ENCODE results near the gene BICC1. TPM values are rescaled to one million over a fixed set of nuclear protein-coding genes. Genes with fewer than 3 reads are reported as not detected.

Gene BICC1
- total RNA-seq, 1 experiment from 2014 or later = 13.9 TPM

GRCh38 chr10:58752665-58753064 is 240.0 kb downstream of the BICC1 start:
- H3K9me2 ChIP-seq (replicated peaks; ENCODE audit: low read length) = no peaks in the 10 kb centered on the region
- ATAC-seq = no peak
- no peaks in the 10 kb centered on the region for H4K20me1 ChIP-seq (ENCODE audit: low read length)
- H3K36me3 ChIP-seq (ENCODE audit: low read depth, low read length) = no peaks in the 10 kb centered on the region
- no peak overlapping the region for H3K27ac ChIP-seq (ENCODE audit: low read length)
- CTCF ChIA-PET = no interaction called here
- H3F3A ChIP-seq (ENCODE audit: low read length, unreplicated experiment) = no peaks in the 10 kb centered on the region
- BruUV-seq (replicated peaks) = no TSS peak
- no peak overlapping the region for H2AFZ ChIP-seq (ENCODE audit: low read length)
- no peaks in the 10 kb centered on the region for H3K9me3 ChIP-seq (ENCODE audit: low read length)
- H3K9ac ChIP-seq (ENCODE audit: low read length) = no peak overlapping the region
- H3K27me3 ChIP-seq (ENCODE audit: low read length) = peaks cover 37% of the 10 kb centered on the region
- POLR2A ChIA-PET (ENCODE audit: unreplicated experiment) = no interaction called here
- intact Hi-C loops (cut with micrococcal nuclease) = no loop called here
- no peak for TF ChIP-seq CTCF (conservative IDR thresholded peaks at IDR 0.05; ENCODE audit: low read depth, low read length)
- TF ChIP-seq EZH2phosphoT487 (IDR thresholded peaks at IDR 0.05; ENCODE audit: borderline replicate concordance, low read length) = no peak
- TF ChIP-seq EZH2 (IDR thresholded peaks at IDR 0.05; ENCODE audit: low read length, unreplicated experiment) = no peak
- H3K4me3 ChIP-seq (ENCODE audit: low read length) = no peak overlapping the region
- H3K4me2 ChIP-seq (ENCODE audit: low read length) = no peak overlapping the region
- DNase-seq = no peak
- H3K4me1 ChIP-seq (ENCODE audit: insufficient read depth, low read length) = peaks cover 16% of the 10 kb centered on the region
- no peaks in the 10 kb centered on the region for H3K79me2 ChIP-seq (ENCODE audit: low read length)

- Histone ChIP-seq H3K79me2 (ENCODE audit: low read length) (no peaks in the 10 kb centered on the region), H3K9ac (ENCODE audit: low read length) (no peak overlapping the region), H3K4me3 (ENCODE audit: low read length) (no peak overlapping the region), H2AFZ (ENCODE audit: low read length) (no peak overlapping the region), H3K27ac (ENCODE audit: low read length) (no peak overlapping the region), H3K9me2 (replicated peaks; ENCODE audit: low read length) (no peaks in the 10 kb centered on the region), H3K4me1 (ENCODE audit: insufficient read depth, low read length) (peaks cover 16% of the 10 kb centered on the region), H3F3A (ENCODE audit: low read length, unreplicated experiment) (no peaks in the 10 kb centered on the region), H3K9me3 (ENCODE audit: low read length) (no peaks in the 10 kb centered on the region), H3K4me2 (ENCODE audit: low read length) (no peak overlapping the region), H3K27me3 (ENCODE audit: low read length) (peaks cover 38% of the 10 kb centered on the region), H3K36me3 (ENCODE audit: low read depth, low read length) (no peaks in the 10 kb centered on the region), H4K20me1 (ENCODE audit: low read length) (no peaks in the 10 kb centered on the region)
- TF ChIP-seq CTCF (conservative IDR thresholded peaks at IDR 0.05; ENCODE audit: low read depth, low read length) (no peak), EZH2phosphoT487 (IDR thresholded peaks at IDR 0.05; ENCODE audit: borderline replicate concordance, low read length) (no peak), EZH2 (IDR thresholded peaks at IDR 0.05; ENCODE audit: low read length, unreplicated experiment) (no peak)
- no TSS peak for BruUV-seq (replicated peaks)
- ATAC-seq (no peak), DNase-seq (no peak)
- CTCF ChIA-PET = no interaction called here
- intact Hi-C loops (cut with micrococcal nuclease) = no loop called here
- POLR2A ChIA-PET (ENCODE audit: unreplicated experiment) = no interaction called here
These were observed 240.8 kb downstream of the BICC1 start for GRCh38 chr10:58753425-58753824.

- Histone ChIP-seq H3K4me3 (ENCODE audit: low read length) (no peak overlapping the region), H3F3A (ENCODE audit: low read length, unreplicated experiment) (no peaks in the 10 kb centered on the region), H2AFZ (ENCODE audit: low read length) (no peak overlapping the region), H3K27ac (ENCODE audit: low read length) (no peak overlapping the region), H3K4me1 (ENCODE audit: insufficient read depth, low read length) (peaks cover 16% of the 10 kb centered on the region), H3K9me2 (replicated peaks; ENCODE audit: low read length) (no peaks in the 10 kb centered on the region), H3K27me3 (ENCODE audit: low read length) (peaks cover 35% of the 10 kb centered on the region), H4K20me1 (ENCODE audit: low read length) (no peaks in the 10 kb centered on the region), H3K36me3 (ENCODE audit: low read depth, low read length) (no peaks in the 10 kb centered on the region), H3K79me2 (ENCODE audit: low read length) (no peaks in the 10 kb centered on the region), H3K4me2 (ENCODE audit: low read length) (no peak overlapping the region), H3K9ac (ENCODE audit: low read length) (no peak overlapping the region), H3K9me3 (ENCODE audit: low read length) (no peaks in the 10 kb centered on the region)
- no peak for TF ChIP-seq EZH2phosphoT487 (IDR thresholded peaks at IDR 0.05; ENCODE audit: borderline replicate concordance, low read length)
- TF ChIP-seq CTCF (conservative IDR thresholded peaks at IDR 0.05; ENCODE audit: low read depth, low read length) = no peak
- no peak for TF ChIP-seq EZH2 (IDR thresholded peaks at IDR 0.05; ENCODE audit: low read length, unreplicated experiment)
- no TSS peak for BruUV-seq (replicated peaks)
- DNase-seq (no peak), ATAC-seq (no peak)
- intact Hi-C loops (cut with micrococcal nuclease) = no loop called here
- ChIA-PET POLR2A (ENCODE audit: unreplicated experiment) (no interaction called here), CTCF (no interaction called here)
These were observed 242.0 kb downstream of the BICC1 start for GRCh38 chr10:58754469-58755339.

Measured in PC-3 (cell line).